Sigmoid colon (tissue), 4 donors: ENCODE results near the gene ARID5B.

Experiments used
- CTCF ChIP-seq, 4 experiments: fragments of 450-650 bp in 3 of 4; fragments of 200-600 bp in 1 of 4; IDR thresholded peaks; one replicate each; pipeline ENCODE4 v1.5.1; 2016 to 2019; ENCODE audit warnings: antibody characterized with exemption in 4 of 4, mild to moderate bottlenecking in 3 of 4, moderate library complexity in 2 of 4
- EP300 ChIP-seq, 4 donors: sonication (generic); formaldehyde crosslinking; IDR thresholded peaks; one replicate each; pipeline ENCODE4 v1.6.1; 2017; ENCODE audit warnings: antibody characterized with exemption in 4 of 4
- POLR2A ChIP-seq, 2 donors: fragments of 450-650 bp; IDR thresholded peaks; one replicate each; pipeline ENCODE4 v1.6.1; 2016; ENCODE audit warnings: antibody characterized with exemption in 2 of 2, mild to moderate bottlenecking in 2 of 2, moderate library complexity in 2 of 2
- POLR2AphosphoS5 ChIP-seq, 4 donors: sonication (generic); formaldehyde crosslinking; IDR thresholded peaks; one replicate each; pipeline ENCODE4 v1.6.1; 2017; ENCODE audit warnings: antibody characterized with exemption in 4 of 4

GRCh38 chr10:62079885-62080559 lies 178.5 kb downstream of the ARID5B start:
- TF ChIP-seq POLR2A (IDR thresholded peaks at IDR 0.05) (no peak), CTCF (IDR thresholded peaks at IDR 0.05) (no peak), EP300 (IDR thresholded peaks at IDR 0.05) (no peak), POLR2AphosphoS5 (IDR thresholded peaks at IDR 0.05) (no peak)
